ENCODE results near the gene SV2C. TPM values are rescaled to one million over a fixed set of nuclear protein-coding genes. Genes with fewer than 3 reads are reported as not detected.

The SV2C gene
- total RNA-seq, 4 donors from 2014 or later: 0.18 to 0.85 (median 0.27) TPM; not detected in 1

DNA sequence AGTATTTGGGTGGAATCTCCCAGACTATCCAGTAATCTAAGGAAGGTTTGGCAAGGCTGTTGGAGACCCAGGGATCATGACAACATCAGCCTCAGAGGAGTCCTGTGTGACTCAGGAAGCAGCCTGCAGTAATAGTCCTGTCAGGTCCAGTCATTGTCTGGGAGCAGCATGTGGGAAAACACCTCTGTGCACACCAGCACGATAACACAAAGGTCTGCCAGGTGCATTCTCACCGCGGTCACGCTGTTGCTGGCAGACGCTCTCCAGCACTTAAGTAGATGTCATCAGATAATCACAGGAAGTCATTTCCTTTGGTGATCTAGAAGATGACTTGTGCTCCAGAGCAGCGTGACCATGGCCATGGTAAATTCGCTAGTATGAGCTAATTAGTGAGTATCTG, 220.7 kb downstream of the SV2C start:
- Histone ChIP-seq H3K4me1 (peaks cover 0 to 21% (median 2%) of the 10 kb centered on the region in 4 donors), H3K27me3 (no peaks in the 10 kb centered on the region), H3K4me3 (no peak overlapping the region), H3K9me3 (no peaks in the 10 kb centered on the region), H3K27ac (peak overlapping the region in 2 of 4 donors; percentile 49 to 77), H3K36me3 (no peaks in the 10 kb centered on the region)
- TF ChIP-seq CTCF (IDR thresholded peaks at IDR 0.05) (no peak), POLR2A (IDR thresholded peaks at IDR 0.05) (no peak)
- peak; percentile 31 to 87 (median 78) for DNase-seq

DNA sequence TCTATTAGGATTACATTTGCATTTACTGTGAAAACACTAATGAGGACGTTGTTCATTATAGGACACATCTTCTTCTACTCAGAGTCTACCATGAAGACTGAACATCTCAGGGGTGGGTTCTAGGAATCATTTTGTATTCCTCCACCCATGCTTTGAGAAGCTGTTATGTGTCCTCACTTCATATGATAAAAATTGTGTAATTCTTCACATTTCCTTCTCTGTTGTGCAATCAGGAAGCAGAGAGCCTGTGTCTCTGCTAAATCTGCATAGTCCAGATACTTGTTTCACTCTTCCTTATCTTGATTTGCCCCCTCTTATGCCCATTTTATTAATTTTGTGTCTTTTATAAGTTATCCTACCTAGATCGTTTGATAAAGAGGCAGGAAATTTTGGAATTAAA, 222.1 kb downstream of the SV2C start:
- TF ChIP-seq POLR2A (IDR thresholded peaks at IDR 0.05): no peak
- no peak for TF ChIP-seq CTCF (IDR thresholded peaks at IDR 0.05)
- peak overlapping the region in 1 of 4 donors; percentile 37 for H3K27ac ChIP-seq
- no peak overlapping the region for H3K4me3 ChIP-seq
- H3K4me1 ChIP-seq: peaks cover 0 to 19% (median 2%) of the 10 kb centered on the region in 4 donors
- no peaks in the 10 kb centered on the region for H3K36me3 ChIP-seq
- no peaks in the 10 kb centered on the region for H3K9me3 ChIP-seq
- DNase-seq: no peak
- no peaks in the 10 kb centered on the region for H3K27me3 ChIP-seq

GRCh38 chr5:76305775-76306174, 222.6 kb downstream of the SV2C start:
- no peaks in the 10 kb centered on the region for H3K9me3 ChIP-seq
- H3K27ac ChIP-seq: no peak overlapping the region
- H3K27me3 ChIP-seq: no peaks in the 10 kb centered on the region
- H3K4me3 ChIP-seq: no peak overlapping the region
- H3K4me1 ChIP-seq: peaks cover 0 to 19% (median 2%) of the 10 kb centered on the region in 4 donors
- DNase-seq: no peak
- TF ChIP-seq CTCF (IDR thresholded peaks at IDR 0.05): no peak
- TF ChIP-seq POLR2A (IDR thresholded peaks at IDR 0.05): no peak
- no peaks in the 10 kb centered on the region for H3K36me3 ChIP-seq

- Histone ChIP-seq H3K36me3 (no peaks in the 10 kb centered on the region), H3K27ac (no peak overlapping the region), H3K4me3 (no peak overlapping the region), H3K4me1 (peaks cover 0 to under 1% (median 0%) of the 10 kb centered on the region in 4 donors), H3K9me3 (no peaks in the 10 kb centered on the region), H3K27me3 (no peaks in the 10 kb centered on the region)
- DNase-seq: no peak
- TF ChIP-seq CTCF (IDR thresholded peaks at IDR 0.05): no peak
- TF ChIP-seq POLR2A (IDR thresholded peaks at IDR 0.05): no peak
These were observed 227.0 kb downstream of the SV2C start for GRCh38 chr5:76310208-76310607.

DNA sequence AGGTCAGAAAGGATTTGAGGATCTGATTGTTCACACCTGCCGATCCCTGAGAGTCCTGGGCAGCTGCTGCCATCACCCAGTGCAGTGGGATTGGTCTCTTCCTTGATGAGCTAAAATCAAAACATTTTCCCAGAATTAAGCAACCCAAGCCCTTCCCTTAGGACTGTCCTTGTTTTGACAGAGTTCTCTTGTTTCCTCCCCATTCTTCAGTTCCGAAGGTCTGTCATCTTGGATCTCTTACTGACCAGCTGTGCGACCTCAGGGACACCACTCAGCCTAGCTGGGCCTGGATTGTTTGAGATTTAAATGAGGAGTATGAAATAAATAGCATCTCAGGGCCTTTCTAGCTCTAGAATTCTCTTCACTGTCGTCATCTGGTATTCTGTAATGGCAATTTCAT, 229.6 kb downstream of the SV2C start:
- H3K36me3 ChIP-seq: no peaks in the 10 kb centered on the region
- H3K27ac ChIP-seq: no peak overlapping the region
- H3K4me1 ChIP-seq: no peaks in the 10 kb centered on the region
- no peaks in the 10 kb centered on the region for H3K27me3 ChIP-seq
- H3K9me3 ChIP-seq: no peaks in the 10 kb centered on the region
- no peak overlapping the region for H3K4me3 ChIP-seq
- DNase-seq: no peak
- TF ChIP-seq POLR2A (IDR thresholded peaks at IDR 0.05) (no peak), CTCF (IDR thresholded peaks at IDR 0.05) (no peak)

DNA sequence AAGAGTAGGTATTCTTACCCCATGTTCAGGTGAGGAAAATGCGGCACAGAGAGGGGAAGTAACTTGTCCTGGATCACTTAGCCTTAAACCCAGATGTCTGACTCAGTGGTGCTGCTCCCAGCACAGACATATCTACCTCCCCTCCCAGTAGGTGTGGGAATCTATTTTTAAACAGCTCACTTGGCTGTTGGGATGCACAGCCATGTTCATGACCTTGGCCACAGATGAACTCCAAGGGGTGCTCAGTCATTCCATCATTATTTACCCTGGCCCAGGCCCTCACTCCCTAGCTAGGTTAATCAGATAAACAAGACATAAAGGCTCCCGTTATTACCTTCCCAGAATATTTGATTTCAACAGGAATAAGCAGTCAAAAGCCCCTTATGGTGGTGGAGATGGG, 231.5 kb downstream of the SV2C start:
- Histone ChIP-seq H3K4me3 (no peak overlapping the region), H3K9me3 (no peaks in the 10 kb centered on the region), H3K4me1 (no peaks in the 10 kb centered on the region), H3K27me3 (no peaks in the 10 kb centered on the region), H3K36me3 (no peaks in the 10 kb centered on the region), H3K27ac (no peak overlapping the region)
- DNase-seq: no peak
- TF ChIP-seq POLR2A (IDR thresholded peaks at IDR 0.05) (no peak), CTCF (IDR thresholded peaks at IDR 0.05) (no peak)
